Trophoblast cell (in vitro differentiated cells and primary cell): ENCODE measurements around the gene ATP2C2.

Experiments
- DNase-seq, 2 donors: peaks; one replicate each; pipeline ENCODE4 v3.0.0-alpha.2; 2016
- H2AFZ ChIP-seq: 2 replicates; pipeline ENCODE4 v1.6.1; 2013; ENCODE audit warnings: low read length, moderate library complexity, mild to moderate bottlenecking; ENCODE audit not compliant: insufficient read depth, poor library complexity
- H2AK5ac ChIP-seq: 2 replicates; pipeline ENCODE4 v1.6.1; 2013; ENCODE audit warnings: mild to moderate bottlenecking, low read length
- H2BK120ac ChIP-seq: 2 replicates; pipeline ENCODE4 v1.6.1; 2013; ENCODE audit warnings: low read length, mild to moderate bottlenecking, moderate library complexity; ENCODE audit not compliant: insufficient read depth, poor library complexity
- H2BK12ac ChIP-seq: 2 replicates; pipeline ENCODE4 v1.6.1; 2013; ENCODE audit warnings: mild to moderate bottlenecking, low read length, moderate library complexity
- H2BK5ac ChIP-seq: 2 replicates; pipeline ENCODE4 v1.6.1; 2013; ENCODE audit warnings: low read length, low read depth, moderate library complexity, mild to moderate bottlenecking; ENCODE audit not compliant: poor library complexity
- H3K14ac ChIP-seq: 2 replicates; pipeline ENCODE4 v1.6.1; 2013; ENCODE audit warnings: mild to moderate bottlenecking, low read length
- H3K18ac ChIP-seq: 2 replicates; pipeline ENCODE4 v1.6.1; 2013; ENCODE audit warnings: mild to moderate bottlenecking, low read length
- H3K23ac ChIP-seq: 2 replicates; pipeline ENCODE4 v1.6.1; 2013; ENCODE audit warnings: low read length
- H3K27ac ChIP-seq: 2 replicates; pipeline ENCODE4 v1.5.1; 2013; ENCODE audit warnings: low read depth, mild to moderate bottlenecking, inconsistent platforms, low read length, moderate library complexity
- H3K27me3 ChIP-seq: 2 replicates; pipeline ENCODE4 v1.6.1; 2013; ENCODE audit warnings: inconsistent platforms, mild to moderate bottlenecking, low read length, moderate library complexity; ENCODE audit not compliant: insufficient read depth
- H3K36me3 ChIP-seq, 2 experiments: 1 replicate in 1 of 2; 2 replicates in 1 of 2; pipeline ENCODE4 v1.6.1; 2013; ENCODE audit warnings: low read length in 2 of 2, mild to moderate bottlenecking in 2 of 2, moderate library complexity in 1 of 2; ENCODE audit not compliant: insufficient read depth in 2 of 2, control insufficient read depth in 1 of 2
- H3K4ac ChIP-seq: 2 replicates; pipeline ENCODE4 v1.6.1; 2013; ENCODE audit warnings: low read depth, mild to moderate bottlenecking, low read length, moderate library complexity
- H3K4me1 ChIP-seq, 2 experiments: 1 replicate in 1 of 2; 2 replicates in 1 of 2; pipeline ENCODE4 v1.6.1; 2013; ENCODE audit warnings: low read length in 2 of 2, mild to moderate bottlenecking in 2 of 2, moderate library complexity in 1 of 2; ENCODE audit not compliant: insufficient read depth in 2 of 2, control insufficient read depth in 1 of 2
- H3K4me2 ChIP-seq: 2 replicates; pipeline ENCODE4 v1.6.1; 2013; ENCODE audit warnings: inconsistent platforms, mild to moderate bottlenecking, low read length, moderate library complexity
- H3K4me3 ChIP-seq: 2 replicates; pipeline ENCODE4 v1.5.1; 2013; ENCODE audit warnings: mild to moderate bottlenecking, low read depth, low read length, inconsistent platforms
- H3K79me1 ChIP-seq: one replicate; pipeline ENCODE4 v1.6.1; 2013; ENCODE audit warnings: low read length
- H3K79me2 ChIP-seq: 2 replicates; pipeline ENCODE4 v1.6.1; 2013; ENCODE audit warnings: low read length, mild to moderate bottlenecking; ENCODE audit not compliant: control insufficient read depth, insufficient read depth, poor library complexity
- H3K9ac ChIP-seq: 2 replicates; pipeline ENCODE4 v1.6.1; 2013; ENCODE audit warnings: mild to moderate bottlenecking, low read length
- H3K9me3 ChIP-seq: 2 replicates; pipeline ENCODE4 v1.6.1; 2013; ENCODE audit warnings: low read depth, mild to moderate bottlenecking, control low read depth, inconsistent platforms, low read length; ENCODE audit not compliant: insufficient read depth
- H4K12ac ChIP-seq: 2 replicates; pipeline ENCODE4 v1.6.1; 2013; ENCODE audit warnings: low read depth, mild to moderate bottlenecking, low read length, moderate library complexity
- H4K8ac ChIP-seq: 2 replicates; pipeline ENCODE4 v1.6.1; 2013; ENCODE audit warnings: low read depth, mild to moderate bottlenecking, low read length, moderate library complexity
- H4K91ac ChIP-seq: one replicate; pipeline ENCODE4 v1.6.1; 2013; ENCODE audit warnings: low read depth, mild to moderate bottlenecking, low read length, moderate library complexity
- WGBS: extraction: QIAGEN DNeasy Blood & Tissue Kit; methylation state at CpG from one replicate; pipeline ENCODE4 v1.1.7; 2013; ENCODE audit warnings: missing lambda C conversion rate; ENCODE audit not compliant: insufficient read length, insufficient coverage; ENCODE audit errors: extremely low coverage; 5-methylcytosine and 5-hydroxymethylcytosine counted together

Gene ATP2C2

GRCh38 chr16:84459533-84459894, 91.2 kb downstream of the ATP2C2 start:
- Histone ChIP-seq H2AFZ (no peak overlapping the region), H3K79me2 (no peaks in the 10 kb centered on the region), H3K4me3 (no peak overlapping the region), H3K27me3 (no peaks in the 10 kb centered on the region), H3K9ac (no peak overlapping the region), H3K4ac (no peak overlapping the region), H4K91ac (no peak overlapping the region), H2BK12ac (no peak overlapping the region), H3K18ac (no peak overlapping the region), H4K8ac (no peak overlapping the region), H4K12ac (no peak overlapping the region), H3K79me1 (no peaks in the 10 kb centered on the region), H3K27ac (no peak overlapping the region), H2BK5ac (no peak overlapping the region), H2BK120ac (no peak overlapping the region), H3K4me1 (no peaks in the 10 kb centered on the region), H2AK5ac (no peak overlapping the region), H3K4me2 (no peak overlapping the region), H3K23ac (no peak overlapping the region), H3K9me3 (no peaks in the 10 kb centered on the region), H3K36me3 (peaks cover 24 to 35% of the 10 kb centered on the region in 2 experiments), H3K14ac (no peak overlapping the region)
- WGBS = no CpG with 5 or more reads among the region's 2 CpGs
- no peak for DNase-seq

- no peak overlapping the region for H4K8ac ChIP-seq
- no peaks in the 10 kb centered on the region for H3K9me3 ChIP-seq
- no peak overlapping the region for H3K23ac ChIP-seq
- H3K27me3 ChIP-seq = no peaks in the 10 kb centered on the region
- no CpG with 5 or more reads among the region's 14 CpGs for WGBS
- H2AFZ ChIP-seq = no peak overlapping the region
- H4K12ac ChIP-seq = no peak overlapping the region
- DNase-seq = no peak
- no peak overlapping the region for H2BK120ac ChIP-seq
- H3K36me3 ChIP-seq = peaks cover 25 to 35% of the 10 kb centered on the region in 2 experiments
- H3K14ac ChIP-seq = no peak overlapping the region
- H3K27ac ChIP-seq = no peak overlapping the region
- H3K4me2 ChIP-seq = no peak overlapping the region
- no peak overlapping the region for H2BK12ac ChIP-seq
- H2AK5ac ChIP-seq = no peak overlapping the region
- H3K9ac ChIP-seq = no peak overlapping the region
- H3K4me3 ChIP-seq = no peak overlapping the region
- H4K91ac ChIP-seq = no peak overlapping the region
- H3K4ac ChIP-seq = no peak overlapping the region
- no peaks in the 10 kb centered on the region for H3K79me1 ChIP-seq
- no peak overlapping the region for H3K18ac ChIP-seq
- no peak overlapping the region for H2BK5ac ChIP-seq
- H3K79me2 ChIP-seq = no peaks in the 10 kb centered on the region
- no peaks in the 10 kb centered on the region for H3K4me1 ChIP-seq
Observed at GRCh38 chr16:84459941-84460405, 91.6 kb downstream of the ATP2C2 start.

- Histone ChIP-seq H2BK120ac (no peak overlapping the region), H2AK5ac (no peak overlapping the region), H2AFZ (no peak overlapping the region), H2BK5ac (no peak overlapping the region), H3K27ac (no peak overlapping the region), H4K12ac (no peak overlapping the region), H4K8ac (no peak overlapping the region), H3K9me3 (no peaks in the 10 kb centered on the region), H3K36me3 (peaks cover 28 to 40% of the 10 kb centered on the region in 2 experiments), H3K27me3 (no peaks in the 10 kb centered on the region), H2BK12ac (no peak overlapping the region), H3K4me3 (no peak overlapping the region), H3K9ac (no peak overlapping the region), H3K79me1 (no peaks in the 10 kb centered on the region), H3K23ac (no peak overlapping the region), H3K14ac (no peak overlapping the region), H3K18ac (no peak overlapping the region), H4K91ac (no peak overlapping the region), H3K4me1 (no peaks in the 10 kb centered on the region), H3K4me2 (no peak overlapping the region), H3K79me2 (no peaks in the 10 kb centered on the region), H3K4ac (no peak overlapping the region)
- WGBS = no CpG with 5 or more reads among the region's 20 CpGs
- no peak for DNase-seq
Observed at GRCh38 chr16:84460406-84461028, 92.2 kb downstream of the ATP2C2 start.

GRCh38 chr16:84461029-84461412, 92.7 kb downstream of the ATP2C2 start:
- Histone ChIP-seq H2BK5ac (no peak overlapping the region), H2AK5ac (no peak overlapping the region), H4K91ac (no peak overlapping the region), H4K12ac (no peak overlapping the region), H2BK12ac (no peak overlapping the region), H3K9me3 (no peaks in the 10 kb centered on the region), H2BK120ac (no peak overlapping the region), H3K4me3 (no peak overlapping the region), H3K27me3 (no peaks in the 10 kb centered on the region), H3K9ac (no peak overlapping the region), H3K4me1 (no peaks in the 10 kb centered on the region), H3K79me2 (no peaks in the 10 kb centered on the region), H3K14ac (no peak overlapping the region), H3K18ac (no peak overlapping the region), H4K8ac (no peak overlapping the region), H2AFZ (no peak overlapping the region), H3K27ac (no peak overlapping the region), H3K4ac (no peak overlapping the region), H3K36me3 (peaks cover 28 to 40% of the 10 kb centered on the region in 2 experiments), H3K79me1 (no peaks in the 10 kb centered on the region), H3K4me2 (no peak overlapping the region), H3K23ac (no peak overlapping the region)
- no peak for DNase-seq
- WGBS = no CpG with 5 or more reads among the region's 8 CpGs
